ENCODE results near the gene KCNC3.

KCNC3 gene

DNA sequence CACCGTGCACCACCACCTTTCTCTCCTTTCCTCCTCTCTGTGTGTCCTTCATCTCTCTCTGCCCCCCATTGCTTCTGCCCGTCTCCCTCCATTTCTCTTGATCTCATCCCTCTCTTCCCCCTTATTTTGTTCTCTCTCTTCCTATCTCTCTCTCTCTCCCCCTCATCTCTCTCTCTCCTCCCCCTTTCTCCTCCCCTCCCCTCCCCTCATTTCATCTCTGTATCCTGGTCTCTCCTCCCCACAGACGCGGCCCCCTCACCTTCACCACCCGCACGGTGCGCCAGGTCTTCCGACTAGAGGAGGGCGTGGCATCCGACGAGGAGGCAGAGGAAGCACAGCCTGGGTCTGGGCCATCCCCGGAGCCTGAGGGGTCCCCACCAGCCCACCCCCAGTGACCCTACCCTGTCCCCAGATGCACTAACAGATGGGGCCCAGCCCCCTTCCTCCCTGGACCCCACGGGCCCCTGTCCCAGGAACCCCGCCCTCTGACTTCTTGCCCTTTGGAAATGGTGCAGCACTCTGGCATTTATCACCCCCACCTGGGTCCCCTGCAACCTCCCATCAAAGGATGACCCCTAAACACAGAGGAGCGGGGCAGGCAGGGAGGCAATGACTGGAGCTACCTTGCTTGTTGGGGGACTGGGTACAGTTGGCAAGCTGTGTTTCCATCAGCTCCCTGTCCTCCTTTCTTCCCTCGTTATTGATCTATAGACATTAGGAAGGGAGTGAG, 19.6 kb downstream of the KCNC3 start:
- DNase-seq: no peak

DNA sequence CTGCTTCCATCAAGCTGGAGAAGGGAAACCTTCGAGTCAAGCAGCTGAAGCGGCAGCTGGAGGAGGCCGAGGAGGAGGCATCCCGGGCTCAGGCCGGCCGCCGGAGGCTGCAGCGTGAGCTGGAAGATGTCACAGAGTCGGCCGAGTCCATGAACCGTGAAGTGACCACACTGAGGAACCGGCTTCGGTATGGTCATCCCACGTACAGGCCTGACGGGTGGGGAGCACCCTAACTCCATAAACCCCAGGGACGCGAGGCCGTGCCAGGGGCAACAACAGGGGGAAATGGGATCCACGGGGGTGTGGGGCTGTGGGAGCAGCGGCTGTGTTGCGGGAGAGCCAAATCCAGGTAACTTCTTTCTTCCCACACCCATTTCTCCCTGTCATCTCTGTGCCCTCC, 20.2 kb downstream of the KCNC3 start:
- DNase-seq: no peak

DNA sequence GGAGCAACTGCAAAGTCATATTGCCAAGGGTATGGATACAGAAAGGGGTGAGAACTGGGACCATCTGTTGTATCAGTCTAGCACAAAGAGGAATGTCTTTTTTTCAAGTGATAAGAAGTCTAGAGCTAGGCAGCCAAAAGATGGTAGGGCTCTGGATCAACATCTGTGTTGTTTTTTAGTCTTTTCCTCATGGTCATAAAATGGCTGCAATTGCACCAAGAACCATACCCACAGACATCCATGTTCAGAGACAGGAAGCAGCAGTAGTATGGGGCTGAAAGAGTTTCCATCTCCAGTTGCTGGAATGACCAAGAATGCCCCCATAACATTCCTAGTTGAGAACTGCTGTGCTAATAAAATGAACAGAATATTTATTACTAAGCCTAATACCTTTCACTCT, 25.6 kb downstream of the KCNC3 start:
- DNase-seq: no peak

DNA sequence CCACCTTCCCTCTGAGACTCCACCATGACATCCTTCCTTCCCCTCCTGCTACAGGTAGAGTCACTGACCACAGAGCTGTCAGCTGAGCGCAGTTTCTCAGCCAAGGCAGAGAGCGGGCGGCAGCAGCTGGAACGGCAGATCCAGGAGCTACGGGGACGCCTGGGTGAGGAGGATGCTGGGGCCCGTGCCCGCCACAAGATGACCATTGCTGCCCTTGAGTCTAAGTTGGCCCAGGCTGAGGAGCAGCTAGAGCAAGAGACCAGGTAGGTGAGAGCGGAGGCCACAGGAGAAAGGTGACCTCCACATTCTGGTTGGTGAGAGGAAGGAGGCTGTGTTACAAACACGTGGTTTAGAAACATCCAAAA, 27.6 kb downstream of the KCNC3 start:
- DNase-seq: no peak

DNA sequence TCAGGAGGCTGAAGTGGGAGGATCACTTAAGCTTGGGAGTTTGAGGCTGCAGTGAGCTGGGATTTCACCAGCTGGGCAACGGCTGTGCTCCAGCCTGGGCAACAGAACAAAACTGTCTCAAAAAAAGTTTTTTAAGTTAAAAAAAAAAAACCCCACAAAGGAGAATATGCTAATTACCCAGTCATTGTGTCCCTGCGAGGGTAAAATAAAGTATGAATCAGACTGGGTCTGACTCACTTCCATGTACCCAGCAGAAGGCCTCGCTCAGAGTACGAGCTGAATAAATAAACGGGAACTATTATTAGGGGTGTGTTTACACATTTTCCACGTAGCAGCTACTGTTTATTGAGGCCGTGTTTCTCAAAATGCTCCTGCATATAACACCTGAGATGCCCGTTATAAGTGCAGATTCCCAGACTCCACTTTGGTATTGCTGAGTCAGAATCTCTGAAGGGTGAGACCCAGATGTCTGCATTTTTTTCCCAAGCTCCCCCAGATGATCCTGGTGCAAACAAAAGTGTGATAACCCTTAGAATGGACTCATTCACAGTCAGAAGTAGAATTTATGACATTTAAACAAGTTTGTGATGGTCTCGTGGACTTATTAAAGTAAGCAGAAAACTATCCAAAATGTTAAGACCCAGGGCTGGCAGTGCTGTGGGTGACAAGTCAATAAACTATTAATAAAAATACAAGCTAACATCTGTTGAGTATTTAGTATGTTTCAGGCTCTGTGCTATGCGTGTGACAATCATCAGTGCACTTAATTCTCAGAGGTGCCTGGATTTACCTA, 28.2 kb downstream of the KCNC3 start:
- no peak for DNase-seq

- DNase-seq: no peak
Measured at GRCh38 chr19:50300051-50300450, 29.1 kb downstream of the KCNC3 start.

GRCh38 chr19:50293263-50294004, 35.7 kb downstream of the KCNC3 start:
- DNase-seq: no peak

DNA sequence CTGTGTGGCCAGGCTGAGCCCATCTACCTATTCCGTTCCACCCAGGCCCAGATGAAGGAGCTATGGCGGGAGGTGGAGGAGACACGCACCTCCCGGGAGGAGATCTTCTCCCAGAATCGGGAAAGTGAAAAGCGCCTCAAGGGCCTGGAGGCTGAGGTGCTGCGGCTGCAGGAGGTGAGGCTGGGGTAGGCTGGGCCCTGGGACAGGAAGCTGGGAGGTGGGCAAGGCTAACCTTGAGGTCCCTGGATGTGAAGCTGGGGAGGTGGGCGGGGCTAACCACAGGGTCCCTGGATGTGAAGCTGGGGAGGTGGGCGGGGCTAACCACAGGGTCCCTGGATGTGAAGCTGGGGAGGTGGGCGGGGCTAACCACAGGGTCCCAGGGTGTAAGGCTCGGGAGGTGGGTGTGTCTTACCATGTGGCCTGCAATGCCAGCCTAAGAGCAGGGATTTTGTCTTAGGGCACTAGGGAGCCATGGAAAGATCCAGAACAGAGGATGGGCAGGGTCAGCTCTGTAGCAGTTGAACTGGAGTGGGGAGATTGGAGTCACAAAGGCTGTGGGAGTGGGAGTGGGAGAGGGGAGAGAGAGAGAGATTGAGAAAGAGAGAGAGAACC, 36.9 kb downstream of the KCNC3 start:
- DNase-seq: no peak

DNA sequence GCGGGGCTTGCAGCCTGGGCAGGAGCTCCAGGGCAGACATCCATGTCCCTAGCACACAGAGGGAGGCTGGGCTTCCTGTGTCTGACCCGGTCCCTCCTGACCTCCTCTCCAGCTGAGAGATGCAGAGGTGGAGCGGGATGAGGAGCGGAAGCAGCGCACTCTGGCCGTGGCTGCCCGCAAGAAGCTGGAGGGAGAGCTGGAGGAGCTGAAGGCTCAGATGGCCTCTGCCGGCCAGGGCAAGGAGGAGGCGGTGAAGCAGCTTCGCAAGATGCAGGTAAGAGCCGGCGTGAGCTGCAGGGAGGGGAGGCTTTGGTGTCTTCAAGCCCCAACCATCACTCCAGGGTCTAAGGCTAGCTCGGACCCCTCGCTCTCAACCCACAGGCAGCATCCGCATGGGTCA, 38.4 kb downstream of the KCNC3 start:
- no peak for DNase-seq

DNA sequence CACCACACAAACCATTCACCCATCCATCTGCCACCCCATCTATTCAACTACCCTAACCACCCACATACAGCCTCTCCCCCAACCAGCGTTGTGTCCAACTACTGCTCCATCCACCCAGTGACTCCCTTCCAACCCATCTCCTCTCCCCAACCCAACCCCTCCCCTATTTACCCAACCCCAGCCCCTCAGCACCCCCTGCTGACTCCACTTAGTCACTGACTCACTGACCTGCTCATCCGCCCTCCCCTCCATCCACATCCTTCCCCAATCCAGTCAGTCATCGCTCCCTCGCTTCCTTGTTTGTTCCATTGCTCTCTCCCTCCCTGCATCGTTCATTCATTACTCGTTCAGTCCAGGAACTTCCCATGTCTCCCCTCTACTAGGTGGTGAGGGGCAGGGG, 39.2 kb downstream of the KCNC3 start:
- DNase-seq: no peak

- DNase-seq: no peak
Measured at GRCh38 chr19:50288954-50289353, 40.2 kb downstream of the KCNC3 start.

- no peak for DNase-seq
Measured at GRCh38 chr19:50287331-50287730, 41.8 kb downstream of the KCNC3 start.

- DNase-seq: no peak
Measured at GRCh38 chr19:50286443-50286842, 42.7 kb downstream of the KCNC3 start.

DNA sequence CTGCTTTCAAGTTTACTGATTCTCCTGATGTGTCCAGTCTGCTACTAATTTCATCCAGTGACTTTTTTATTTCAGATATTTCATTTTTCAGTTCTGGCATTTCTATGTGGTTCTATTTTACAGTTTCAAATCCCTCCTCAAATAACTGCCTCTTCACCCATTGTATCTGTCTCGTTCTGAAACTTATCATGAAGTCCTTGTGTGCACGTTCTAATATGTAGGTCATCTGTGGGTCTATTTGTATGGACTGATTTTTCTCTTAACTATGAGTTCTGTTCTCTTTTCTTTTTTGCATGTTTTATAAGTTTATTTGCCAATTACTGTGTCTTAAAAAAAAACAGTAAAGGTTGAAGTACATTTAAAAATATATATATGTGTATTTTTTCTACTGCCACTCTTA, 43.3 kb downstream of the KCNC3 start:
- DNase-seq: no peak

GRCh38 chr19:50281491-50281890, 47.7 kb downstream of the KCNC3 start:
- DNase-seq: no peak

- DNase-seq: no peak
Measured at GRCh38 chr19:50280983-50281382, 48.2 kb downstream of the KCNC3 start.

GRCh38 chr19:50280074-50280473, 49.1 kb downstream of the KCNC3 start:
- DNase-seq: no peak

GRCh38 chr19:50277966-50278580, 51.1 kb downstream of the KCNC3 start:
- no peak for DNase-seq

DNA sequence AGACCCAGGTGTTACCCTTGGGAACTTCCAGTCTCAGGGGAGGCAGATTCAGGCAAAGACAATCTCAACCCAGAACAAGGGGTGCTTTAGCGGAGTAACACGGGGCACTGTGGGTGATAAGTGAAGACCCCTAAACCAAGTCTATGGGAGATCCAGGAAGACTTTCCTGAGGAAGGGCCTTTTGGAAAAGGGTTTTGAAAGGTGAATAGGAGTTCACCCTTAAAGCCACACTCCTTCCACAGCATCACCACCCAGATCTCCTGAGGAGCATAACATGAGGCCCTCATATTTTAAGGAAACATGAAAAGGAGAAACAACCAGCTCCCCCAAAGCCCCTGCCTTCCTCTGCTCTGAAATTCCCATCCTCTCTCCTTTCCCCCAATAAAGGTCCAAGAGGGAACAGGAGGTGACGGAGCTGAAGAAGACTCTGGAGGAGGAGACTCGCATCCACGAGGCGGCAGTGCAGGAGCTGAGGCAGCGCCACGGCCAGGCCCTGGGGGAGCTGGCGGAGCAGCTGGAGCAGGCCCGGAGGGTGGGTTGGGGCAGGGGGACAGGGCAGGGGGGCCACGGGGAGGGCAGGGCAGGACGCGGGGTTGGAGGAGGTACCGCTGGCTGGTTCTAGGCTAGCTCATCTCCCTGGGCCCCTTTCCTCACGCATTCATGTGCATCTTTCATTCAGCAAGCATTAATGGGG, 52.7 kb downstream of the KCNC3 start:
- no peak for DNase-seq

- no peak for DNase-seq
Measured at GRCh38 chr19:50275577-50276368, 53.4 kb downstream of the KCNC3 start.

- no peak for DNase-seq
Measured at GRCh38 chr19:50273821-50274220, 55.4 kb downstream of the KCNC3 start.

Measured in 8988T (cell line).